ENCODE data around the gene CLEC2D.

- TF ChIP-seq RAD21 (IDR thresholded peaks at IDR 0.05; ENCODE audit: low read depth), result no peak
- TF ChIP-seq TAF1 (IDR thresholded peaks at IDR 0.05; ENCODE audit: low read depth), result no peak
- TF ChIP-seq USF1 (IDR thresholded peaks at IDR 0.05), result no peak
- no peak for TF ChIP-seq EP300 (IDR thresholded peaks at IDR 0.05; ENCODE audit: borderline replicate concordance)
- no peak for TF ChIP-seq NFIC (IDR thresholded peaks at IDR 0.05)
- no peak for TF ChIP-seq YY1 (IDR thresholded peaks at IDR 0.05; ENCODE audit: low read depth)
- no peak for TF ChIP-seq FOXM1 (IDR thresholded peaks at IDR 0.05; ENCODE audit: borderline replicate concordance, low read depth)
- no peak for TF ChIP-seq MAX (IDR thresholded peaks at IDR 0.05)
- TF ChIP-seq REST (IDR thresholded peaks at IDR 0.05; ENCODE audit: low read depth), result no peak
- no peak for TF ChIP-seq CREB1 (IDR thresholded peaks at IDR 0.05; ENCODE audit: low read depth)
- TF ChIP-seq TCF12 (IDR thresholded peaks at IDR 0.05; ENCODE audit: low read depth), result no peak
Observed at GRCh38 chr12:9650151-9650576, 19.3 kb upstream of the CLEC2D start.
